Measurements from ENCODE around the gene FOXK1.
A peak's percentile ranks its signal among the peaks of the same experiment; 100 is the strongest.

The FOXK1 gene

DNA sequence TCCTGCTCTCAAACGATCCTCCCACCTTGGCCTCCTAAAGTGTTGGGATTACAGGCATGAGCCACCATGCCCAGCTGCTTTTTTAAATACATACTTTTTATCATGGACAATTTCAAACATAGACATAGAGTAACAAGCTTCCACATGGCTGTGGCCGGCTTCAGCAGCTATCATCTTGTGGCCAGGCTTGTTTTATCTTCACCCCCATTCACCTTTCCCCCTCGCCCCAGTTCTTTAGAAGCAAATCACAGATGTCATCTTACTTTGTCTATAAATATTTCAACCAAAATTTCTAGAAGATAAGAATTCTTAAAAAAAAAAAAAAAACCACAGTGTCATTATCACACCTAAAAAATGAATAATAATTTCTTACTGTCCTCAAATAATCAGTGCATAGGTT, 5.9 kb downstream of the FOXK1 start:
- no peaks in the 10 kb centered on the region for H3K27me3 ChIP-seq (ENCODE audit: insufficient read depth, low read depth)
- no peak overlapping the region for H2AFZ ChIP-seq (ENCODE audit: low read depth)
- no peak overlapping the region for H3K4me3 ChIP-seq (IDR thresholded peaks at IDR 0.05; ENCODE audit: insufficient read depth, low read depth, low read length)
- H3K36me3 ChIP-seq (ENCODE audit: insufficient read depth), result no peaks in the 10 kb centered on the region
- peaks cover 99% of the 10 kb centered on the region for H3K79me2 ChIP-seq (ENCODE audit: insufficient read depth, low read depth)
- no peak overlapping the region for H3K4me2 ChIP-seq
- no peak overlapping the region for H3K9ac ChIP-seq
- peaks cover 11% of the 10 kb centered on the region for H3K4me1 ChIP-seq (ENCODE audit: low read depth, poor library complexity, severe bottlenecking)
- TF ChIP-seq CTCF (conservative IDR thresholded peaks at IDR 0.05; ENCODE audit: low read depth, low read length), result no peak
- 0 out of 2 replicates have a peak overlapping the region, but pooled peaks have one; percentile 6 for H3K27ac ChIP-seq
- H4K20me1 ChIP-seq (ENCODE audit: insufficient read depth), result peaks cover 32% of the 10 kb centered on the region

GRCh38 chr7:4689151-4689550, 7.1 kb downstream of the FOXK1 start:
- Histone ChIP-seq H2AFZ (ENCODE audit: low read depth) (no peak overlapping the region), H3K27me3 (ENCODE audit: insufficient read depth, low read depth) (no peaks in the 10 kb centered on the region), H3K4me3 (IDR thresholded peaks at IDR 0.05; ENCODE audit: insufficient read depth, low read depth, low read length) (no peak overlapping the region), H3K27ac (no peak overlapping the region), H3K4me2 (no peak overlapping the region), H3K79me2 (ENCODE audit: insufficient read depth, low read depth) (peaks cover 99% of the 10 kb centered on the region), H3K4me1 (ENCODE audit: low read depth, poor library complexity, severe bottlenecking) (peaks cover 10% of the 10 kb centered on the region), H3K9ac (no peak overlapping the region), H3K36me3 (ENCODE audit: insufficient read depth) (no peaks in the 10 kb centered on the region), H4K20me1 (ENCODE audit: insufficient read depth) (peaks cover 32% of the 10 kb centered on the region)
- TF ChIP-seq CTCF (conservative IDR thresholded peaks at IDR 0.05; ENCODE audit: low read depth, low read length), result no peak

DNA sequence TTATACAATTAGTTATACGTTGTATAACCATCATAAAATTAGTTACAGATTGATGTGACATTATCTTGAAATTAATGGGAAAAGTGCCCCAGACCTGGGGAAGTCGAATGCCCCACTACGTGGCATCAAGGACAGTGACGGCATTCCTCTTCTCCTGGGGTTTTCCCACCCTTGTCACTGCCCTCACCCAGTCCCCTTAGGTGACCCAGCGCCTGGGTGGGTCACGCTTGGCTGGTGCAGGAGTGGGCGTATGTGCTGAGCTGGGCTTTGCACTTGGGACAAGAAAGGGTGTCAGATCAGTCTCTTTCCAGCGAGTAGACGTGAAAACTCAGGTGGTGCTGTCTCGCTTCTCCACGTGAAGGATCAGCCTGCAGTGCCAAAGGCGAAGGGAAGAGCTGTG, 7.6 kb downstream of the FOXK1 start:
- H3K4me3 ChIP-seq (IDR thresholded peaks at IDR 0.05; ENCODE audit: insufficient read depth, low read depth, low read length), result no peak overlapping the region
- no peak overlapping the region for H2AFZ ChIP-seq (ENCODE audit: low read depth)
- H3K4me2 ChIP-seq, result no peak overlapping the region
- H3K79me2 ChIP-seq (ENCODE audit: insufficient read depth, low read depth), result peaks cover 99% of the 10 kb centered on the region
- no peaks in the 10 kb centered on the region for H3K27me3 ChIP-seq (ENCODE audit: insufficient read depth, low read depth)
- no peak for TF ChIP-seq CTCF (conservative IDR thresholded peaks at IDR 0.05; ENCODE audit: low read depth, low read length)
- H3K4me1 ChIP-seq (ENCODE audit: low read depth, poor library complexity, severe bottlenecking), result peaks cover 5% of the 10 kb centered on the region
- no peak overlapping the region for H3K27ac ChIP-seq
- peaks cover 28% of the 10 kb centered on the region for H4K20me1 ChIP-seq (ENCODE audit: insufficient read depth)
- H3K9ac ChIP-seq, result no peak overlapping the region
- H3K36me3 ChIP-seq (ENCODE audit: insufficient read depth), result no peaks in the 10 kb centered on the region

- Histone ChIP-seq H4K20me1 (ENCODE audit: insufficient read depth) (peaks cover 21% of the 10 kb centered on the region), H3K4me3 (IDR thresholded peaks at IDR 0.05; ENCODE audit: insufficient read depth, low read depth, low read length) (no peak overlapping the region), H3K79me2 (ENCODE audit: insufficient read depth, low read depth) (peaks cover 99% of the 10 kb centered on the region), H3K27me3 (ENCODE audit: insufficient read depth, low read depth) (no peaks in the 10 kb centered on the region), H2AFZ (ENCODE audit: low read depth) (no peak overlapping the region), H3K9ac (no peak overlapping the region), H3K4me2 (no peak overlapping the region), H3K36me3 (ENCODE audit: insufficient read depth) (no peaks in the 10 kb centered on the region), H3K27ac (no peak overlapping the region), H3K4me1 (ENCODE audit: low read depth, poor library complexity, severe bottlenecking) (no peaks in the 10 kb centered on the region)
- TF ChIP-seq CTCF (conservative IDR thresholded peaks at IDR 0.05; ENCODE audit: low read depth, low read length), result no peak
Measured at GRCh38 chr7:4690953-4691856, 9.1 kb downstream of the FOXK1 start.
